GM19438 (cell line): ENCODE data around the gene TRUB2.

Experiments
- ATAC-seq: cut with Tn5 transposase; IDR thresholded peaks from one replicate; pipeline ENCODE4 v1.9.1; 2021; ENCODE audit warnings: low read depth; ENCODE audit not compliant: unreplicated experiment

Gene TRUB2

GRCh38 chr9:128322404-128323211 is at the start of gene TRUB2, which contains the start of gene COQ4:
TRUB2 (minus strand) TSS chr9:128322447; CDS start chr9:128322408, 39 bp downstream.
COQ4 (plus strand) TSS chr9:128322839; CDS start chr9:128322859, 20 bp downstream.
- ATAC-seq, result peak; percentile 80

- ATAC-seq, result no peak
Measured at GRCh38 chr9:128371630-128372117, 49.4 kb upstream of the TRUB2 start.

- peak; percentile 88 for ATAC-seq
Measured at GRCh38 chr9:128370752-128371629, 48.7 kb upstream of the TRUB2 start, which contains the start of gene URM1. URM1 (plus strand) TSS chr9:128371374; CDS start chr9:128371381, 7 bp downstream.

GRCh38 chr9:128370367-128370751 is 48.1 kb upstream of the TRUB2 start:
- no peak for ATAC-seq

- ATAC-seq, result no peak
Measured at GRCh38 chr9:128369024-128369706, 46.9 kb upstream of the TRUB2 start.

- ATAC-seq, result no peak
Measured at GRCh38 chr9:128365525-128365924, 43.3 kb upstream of the TRUB2 start.

- ATAC-seq, result no peak
Measured at GRCh38 chr9:128362774-128363173, 40.5 kb upstream of the TRUB2 start.

GRCh38 chr9:128361986-128362646 is 39.9 kb upstream of the TRUB2 start:
- peak; percentile 71 for ATAC-seq

- ATAC-seq, result no peak
Measured at GRCh38 chr9:128361296-128361985, 39.2 kb upstream of the TRUB2 start.

- ATAC-seq, result no peak
Measured at GRCh38 chr9:128360826-128361225, 38.6 kb upstream of the TRUB2 start.

- no peak for ATAC-seq
Measured at GRCh38 chr9:128358861-128359260, 36.6 kb upstream of the TRUB2 start.

GRCh38 chr9:128358090-128358489 is 35.8 kb upstream of the TRUB2 start:
- no peak for ATAC-seq

GRCh38 chr9:128355451-128355850 is 33.2 kb upstream of the TRUB2 start:
- ATAC-seq, result no peak

- ATAC-seq, result no peak
Measured at GRCh38 chr9:128349772-128350171, 27.5 kb upstream of the TRUB2 start.

GRCh38 chr9:128349125-128349524 is 26.9 kb upstream of the TRUB2 start:
- no peak for ATAC-seq

GRCh38 chr9:128344931-128345605 is 22.8 kb upstream of the TRUB2 start:
- ATAC-seq, result no peak

GRCh38 chr9:128343855-128344254 is 21.6 kb upstream of the TRUB2 start:
- no peak for ATAC-seq

GRCh38 chr9:128342971-128343680 is 20.9 kb upstream of the TRUB2 start:
- no peak for ATAC-seq
